WTC11 (cell line): ENCODE measurements around the gene DUXB.

Source experiments
- CTCF ChIP-seq: fragments of 200-600 bp; IDR thresholded peaks from 2 replicates; pipeline ENCODE4 v1.8.0; 2022; ENCODE audit warnings: antibody characterized with exemption
- NFYB ChIP-seq: sonication (generic); formaldehyde crosslinking; conservative IDR thresholded peaks from 2 replicates; pipeline ENCODE4 v1.8.0; 2022; ENCODE audit warnings: low read depth, missing genetic modification reagents
- NR3C1 ChIP-seq: sonication (generic); formaldehyde crosslinking; conservative IDR thresholded peaks from 2 replicates; pipeline ENCODE4 v1.8.1; 2023; ENCODE audit warnings: low read depth, mild to moderate bottlenecking, missing genetic modification reagents
- TEAD4 ChIP-seq: sonication (generic); formaldehyde crosslinking; IDR thresholded peaks from 2 replicates; pipeline ENCODE4 v1.8.0; 2022; ENCODE audit warnings: mild to moderate bottlenecking, missing genetic modification reagents
- USF2 ChIP-seq: sonication (generic); formaldehyde crosslinking; IDR thresholded peaks from 2 replicates; pipeline ENCODE4 v1.8.1; 2023; ENCODE audit warnings: mild to moderate bottlenecking, missing genetic modification reagents, moderate library complexity

- no peak for TF ChIP-seq NR3C1 (CRISPR knock-in tag)
- no peak for TF ChIP-seq CTCF
- no peak for TF ChIP-seq USF2 (CRISPR knock-in tag)
- TF ChIP-seq NFYB (CRISPR knock-in tag), result no peak
- TF ChIP-seq TEAD4 (CRISPR knock-in tag), result no peak
Observed at GRCh38 chr16:75703306-75703705, 2.0 kb upstream of the DUXB start.
